Nephron progenitor cell (in vitro differentiated cells): ENCODE results near the gene SLC6A11.

ENCODE experiments used
- DNase-seq: peaks from one replicate; pipeline ENCODE4 v3.0.0; 2021
- H3K27ac Mint-ChIP-seq: 2 replicates; pipeline ENCODE4 v1.8.0; 2021; ENCODE audit warnings: mild to moderate bottlenecking, moderate library complexity, mixed read lengths
- H3K27me3 Mint-ChIP-seq: 2 replicates; pipeline ENCODE4 v1.8.0; 2021; ENCODE audit warnings: mild to moderate bottlenecking, low read depth, mixed read lengths; ENCODE audit not compliant: poor library complexity
- H3K36me3 Mint-ChIP-seq: 2 replicates; pipeline ENCODE4 v1.8.0; 2021; ENCODE audit warnings: low read depth, mixed read lengths
- H3K4me1 Mint-ChIP-seq: 2 replicates; pipeline ENCODE4 v1.8.0; 2021; ENCODE audit warnings: mixed read lengths
- H3K4me3 Mint-ChIP-seq: 2 replicates; pipeline ENCODE4 v1.8.0; 2021; ENCODE audit warnings: mild to moderate bottlenecking, moderate library complexity, mixed read lengths
- H3K9me3 Mint-ChIP-seq: 2 replicates; pipeline ENCODE4 v1.8.0; 2021; ENCODE audit warnings: mild to moderate bottlenecking, moderate library complexity, mixed read lengths
- TF ChIP-seq, protein P1 (sequence below): fragments of 200-600 bp; sonication (generic); IDR thresholded peaks from 2 replicates; pipeline ENCODE4 v1.5.0; 2021; ENCODE audit warnings: antibody characterized with exemption

SLC6A11 gene

GRCh38 chr3:10835406-10835805 lies 19.4 kb downstream of the SLC6A11 start:
- Mint-ChIP-seq H3K4me3 (no peak overlapping the region), H3K36me3 (no peaks in the 10 kb centered on the region), H3K4me1 (no peaks in the 10 kb centered on the region), H3K27ac (no peak overlapping the region), H3K27me3 (peaks cover 27% of the 10 kb centered on the region), H3K9me3 (no peaks in the 10 kb centered on the region)
- no peak for DNase-seq
- TF ChIP-seq, protein P1, sequence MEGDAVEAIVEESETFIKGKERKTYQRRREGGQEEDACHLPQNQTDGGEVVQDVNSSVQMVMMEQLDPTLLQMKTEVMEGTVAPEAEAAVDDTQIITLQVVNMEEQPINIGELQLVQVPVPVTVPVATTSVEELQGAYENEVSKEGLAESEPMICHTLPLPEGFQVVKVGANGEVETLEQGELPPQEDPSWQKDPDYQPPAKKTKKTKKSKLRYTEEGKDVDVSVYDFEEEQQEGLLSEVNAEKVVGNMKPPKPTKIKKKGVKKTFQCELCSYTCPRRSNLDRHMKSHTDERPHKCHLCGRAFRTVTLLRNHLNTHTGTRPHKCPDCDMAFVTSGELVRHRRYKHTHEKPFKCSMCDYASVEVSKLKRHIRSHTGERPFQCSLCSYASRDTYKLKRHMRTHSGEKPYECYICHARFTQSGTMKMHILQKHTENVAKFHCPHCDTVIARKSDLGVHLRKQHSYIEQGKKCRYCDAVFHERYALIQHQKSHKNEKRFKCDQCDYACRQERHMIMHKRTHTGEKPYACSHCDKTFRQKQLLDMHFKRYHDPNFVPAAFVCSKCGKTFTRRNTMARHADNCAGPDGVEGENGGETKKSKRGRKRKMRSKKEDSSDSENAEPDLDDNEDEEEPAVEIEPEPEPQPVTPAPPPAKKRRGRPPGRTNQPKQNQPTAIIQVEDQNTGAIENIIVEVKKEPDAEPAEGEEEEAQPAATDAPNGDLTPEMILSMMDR: no peak

DNA sequence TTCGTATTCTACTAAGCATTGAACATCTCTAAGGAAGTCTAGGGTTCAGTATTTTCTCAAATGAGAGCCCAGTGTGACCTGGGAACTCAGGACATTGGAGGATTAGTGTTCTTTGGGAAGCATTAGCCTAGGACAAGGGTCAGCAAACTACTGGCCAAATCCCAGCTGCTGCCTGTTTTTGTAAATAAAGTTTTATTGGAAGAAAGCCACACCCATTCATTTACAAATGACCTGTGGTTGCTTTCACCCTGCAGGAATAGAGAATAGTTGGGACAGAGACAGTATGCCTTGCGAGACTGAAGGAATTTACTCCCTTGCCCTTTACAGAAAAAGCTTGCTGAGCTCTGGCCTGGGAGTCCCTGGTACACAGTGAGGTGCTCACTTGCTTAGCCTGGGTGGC lies 20.6 kb downstream of the SLC6A11 start:
- Mint-ChIP-seq H3K27ac (no peak overlapping the region), H3K27me3 (peaks cover 30% of the 10 kb centered on the region), H3K4me3 (no peak overlapping the region), H3K9me3 (no peaks in the 10 kb centered on the region), H3K4me1 (no peaks in the 10 kb centered on the region), H3K36me3 (no peaks in the 10 kb centered on the region)
- TF ChIP-seq, protein P1: no peak
- no peak for DNase-seq

- H3K4me3 Mint-ChIP-seq: no peak overlapping the region
- H3K9me3 Mint-ChIP-seq: no peaks in the 10 kb centered on the region
- TF ChIP-seq, protein P1: no peak
- peaks cover 40% of the 10 kb centered on the region for H3K27me3 Mint-ChIP-seq
- no peak for DNase-seq
- H3K36me3 Mint-ChIP-seq: no peaks in the 10 kb centered on the region
- no peak overlapping the region for H3K27ac Mint-ChIP-seq
- H3K4me1 Mint-ChIP-seq: no peaks in the 10 kb centered on the region
Measured at GRCh38 chr3:10837849-10838248, 21.8 kb downstream of the SLC6A11 start.

DNA sequence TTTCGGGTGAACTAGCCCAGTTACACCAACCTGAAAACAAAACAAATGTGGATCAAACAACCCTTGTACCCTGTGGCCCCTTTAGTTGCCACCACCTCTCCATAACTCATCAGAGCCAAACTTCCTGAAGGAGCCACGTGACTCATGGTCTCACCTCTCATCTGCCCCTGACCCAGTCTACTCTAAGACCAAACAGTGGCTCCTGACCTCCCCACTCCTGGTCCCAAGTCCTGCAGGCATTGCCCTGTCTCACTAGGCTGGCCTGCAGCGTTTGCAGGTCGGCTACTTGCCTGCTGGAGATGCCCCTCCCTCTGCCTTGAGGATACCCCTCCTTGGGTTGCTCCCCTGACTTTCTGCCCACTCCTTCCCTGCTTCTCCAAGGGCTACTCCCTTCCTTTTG lies 23.1 kb downstream of the SLC6A11 start:
- DNase-seq: no peak
- Mint-ChIP-seq H3K27me3 (peaks cover 41% of the 10 kb centered on the region), H3K9me3 (no peaks in the 10 kb centered on the region), H3K36me3 (no peaks in the 10 kb centered on the region), H3K4me3 (no peak overlapping the region), H3K27ac (no peak overlapping the region), H3K4me1 (no peaks in the 10 kb centered on the region)
- TF ChIP-seq, protein P1: no peak

DNA sequence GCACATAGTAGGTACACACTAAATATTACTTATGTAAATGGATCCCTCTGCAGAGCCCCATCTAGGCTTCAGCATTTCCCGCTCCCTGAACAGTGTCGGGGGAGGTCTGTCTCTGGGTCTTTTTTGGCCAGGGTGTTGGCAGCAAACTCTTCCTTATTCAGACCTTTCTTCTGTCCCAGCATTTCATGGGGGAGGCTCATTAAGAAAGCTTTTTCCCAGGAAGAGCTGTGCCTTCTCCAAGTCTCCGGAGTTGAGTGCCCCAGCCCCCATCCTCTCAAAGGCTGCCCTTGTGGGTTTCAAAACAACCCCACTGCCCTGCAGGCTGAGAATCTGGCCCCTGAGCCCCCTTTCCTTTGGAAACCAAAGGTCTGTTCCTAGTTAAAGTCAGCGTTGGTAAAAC lies 25.1 kb downstream of the SLC6A11 start:
- Mint-ChIP-seq H3K27ac (no peak overlapping the region), H3K27me3 (peaks cover 58% of the 10 kb centered on the region), H3K4me1 (no peaks in the 10 kb centered on the region), H3K36me3 (no peaks in the 10 kb centered on the region), H3K9me3 (no peaks in the 10 kb centered on the region), H3K4me3 (no peak overlapping the region)
- TF ChIP-seq, protein P1: no peak
- no peak for DNase-seq

DNA sequence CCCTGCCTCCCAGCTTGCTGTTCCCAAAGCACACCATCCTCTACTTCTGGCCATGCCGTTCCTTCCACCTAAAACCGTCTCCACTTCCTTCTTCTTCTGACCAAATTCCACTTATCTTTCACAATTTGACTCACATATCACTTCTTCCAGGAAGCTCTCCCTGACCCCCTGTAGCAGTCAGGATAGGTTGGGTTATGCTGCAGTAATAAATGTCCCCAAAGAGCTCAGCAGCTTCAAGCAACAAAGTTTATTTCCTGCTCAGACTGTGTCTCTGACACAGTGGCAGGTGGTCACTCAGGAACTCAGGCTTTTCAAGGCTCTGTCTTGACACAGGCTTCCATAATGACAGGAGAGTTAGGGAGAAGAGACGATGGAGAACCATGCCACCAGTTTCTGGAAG lies 27.4 kb downstream of the SLC6A11 start:
- Mint-ChIP-seq H3K27ac (no peak overlapping the region), H3K4me3 (no peak overlapping the region), H3K9me3 (no peaks in the 10 kb centered on the region), H3K36me3 (no peaks in the 10 kb centered on the region), H3K4me1 (no peaks in the 10 kb centered on the region), H3K27me3 (peaks cover 68% of the 10 kb centered on the region)
- DNase-seq: no peak
- TF ChIP-seq, protein P1: no peak
